ENCODE measurements around the gene IL17REL.

The IL17REL gene

DNA sequence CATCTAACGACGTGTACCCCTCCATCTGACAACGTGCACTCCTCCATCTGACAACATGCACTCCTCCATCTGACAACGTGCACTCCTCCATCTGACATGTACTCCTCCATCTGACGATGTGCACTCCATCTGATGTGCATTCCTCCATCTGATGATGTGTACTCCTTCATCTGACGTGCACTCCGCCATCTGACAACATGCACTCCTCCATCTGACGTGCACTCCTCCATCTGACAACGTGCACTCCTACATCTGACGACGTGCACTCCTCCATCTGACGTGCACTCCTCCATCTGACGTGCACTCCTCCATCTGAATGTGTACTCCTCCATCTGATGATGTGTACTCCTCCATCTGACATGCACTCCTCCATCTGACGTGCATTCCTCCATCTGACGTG lies 8.0 kb upstream of the IL17REL start:
- no peak for FAIRE-seq

DNA sequence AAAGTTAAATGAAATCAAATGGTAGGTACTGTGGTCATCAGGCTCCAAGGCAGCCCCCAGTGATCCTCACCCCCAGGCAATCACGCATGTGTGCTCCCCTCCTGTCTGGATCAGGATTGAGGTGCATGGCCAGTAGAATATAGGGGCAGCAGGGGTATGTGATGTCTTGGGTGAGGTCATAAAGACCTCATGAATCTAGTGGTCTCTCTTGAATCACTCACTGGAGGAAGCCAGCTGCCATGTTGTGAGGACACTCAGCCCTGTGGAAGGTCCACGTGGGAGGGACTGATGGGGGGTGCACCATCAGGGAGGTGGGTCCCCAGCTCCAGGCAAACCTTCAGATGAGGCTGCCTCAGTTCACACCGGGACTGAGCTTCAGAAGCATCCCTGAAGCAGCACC lies 6.8 kb upstream of the IL17REL start:
- no peak for FAIRE-seq

DNA sequence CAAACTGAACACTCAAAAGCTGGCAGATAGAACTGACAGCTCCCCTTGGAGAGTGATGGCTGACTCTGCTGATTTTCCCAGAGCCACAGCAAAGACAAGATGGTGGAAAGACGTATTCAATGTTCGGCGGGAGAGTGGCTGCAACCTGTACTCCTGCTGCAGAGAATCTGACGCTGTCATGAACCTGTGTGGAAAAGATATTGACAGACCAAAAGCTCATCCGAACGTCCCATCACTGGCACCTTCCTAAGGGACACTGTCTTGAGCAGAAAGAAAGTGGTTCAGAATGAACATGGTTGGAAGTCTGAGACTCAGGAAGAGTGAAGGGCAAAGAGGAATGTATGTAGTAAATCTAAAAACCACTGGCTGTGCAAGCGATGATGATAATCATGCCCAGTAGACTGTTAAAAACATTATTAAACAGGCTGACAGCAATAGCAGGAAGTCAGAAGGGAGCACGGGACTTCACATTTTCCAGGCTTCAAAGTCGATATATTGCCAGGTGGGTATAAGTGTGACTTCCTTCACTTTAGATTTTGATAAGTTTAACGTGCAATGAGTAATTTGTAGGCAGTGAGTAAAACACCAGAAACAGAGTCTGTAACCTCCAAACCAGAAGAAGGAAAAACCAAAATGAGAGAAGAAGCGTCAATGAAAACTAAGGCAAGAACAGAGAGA lies 6.2 kb upstream of the IL17REL start:
- no peak for FAIRE-seq

DNA sequence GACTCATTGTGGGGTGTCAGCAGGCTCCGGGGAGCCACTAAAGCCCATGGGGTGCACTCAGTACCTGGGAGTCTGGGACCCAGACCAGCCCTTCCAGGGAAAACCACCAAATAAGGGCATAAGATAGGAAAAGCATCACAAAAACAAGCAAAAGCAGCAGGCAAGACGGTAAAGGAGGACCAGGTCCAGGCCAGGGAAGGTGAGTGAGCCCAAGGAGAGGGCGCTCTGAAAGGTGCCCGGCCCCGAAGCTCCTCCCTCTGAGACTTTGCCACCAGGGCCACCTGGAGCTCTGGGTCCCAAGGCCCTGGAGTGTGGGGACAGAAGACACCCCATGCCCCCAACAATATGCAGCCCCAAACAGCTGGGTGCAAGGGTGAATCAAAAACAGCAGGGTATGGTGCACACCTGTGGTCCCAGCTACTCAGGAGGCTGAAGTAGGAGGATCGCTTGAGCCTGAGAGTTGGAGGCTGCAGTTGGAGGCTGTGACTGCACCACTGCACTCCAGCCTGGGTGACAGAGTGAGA lies 5.2 kb upstream of the IL17REL start:
- no peak for FAIRE-seq

DNA sequence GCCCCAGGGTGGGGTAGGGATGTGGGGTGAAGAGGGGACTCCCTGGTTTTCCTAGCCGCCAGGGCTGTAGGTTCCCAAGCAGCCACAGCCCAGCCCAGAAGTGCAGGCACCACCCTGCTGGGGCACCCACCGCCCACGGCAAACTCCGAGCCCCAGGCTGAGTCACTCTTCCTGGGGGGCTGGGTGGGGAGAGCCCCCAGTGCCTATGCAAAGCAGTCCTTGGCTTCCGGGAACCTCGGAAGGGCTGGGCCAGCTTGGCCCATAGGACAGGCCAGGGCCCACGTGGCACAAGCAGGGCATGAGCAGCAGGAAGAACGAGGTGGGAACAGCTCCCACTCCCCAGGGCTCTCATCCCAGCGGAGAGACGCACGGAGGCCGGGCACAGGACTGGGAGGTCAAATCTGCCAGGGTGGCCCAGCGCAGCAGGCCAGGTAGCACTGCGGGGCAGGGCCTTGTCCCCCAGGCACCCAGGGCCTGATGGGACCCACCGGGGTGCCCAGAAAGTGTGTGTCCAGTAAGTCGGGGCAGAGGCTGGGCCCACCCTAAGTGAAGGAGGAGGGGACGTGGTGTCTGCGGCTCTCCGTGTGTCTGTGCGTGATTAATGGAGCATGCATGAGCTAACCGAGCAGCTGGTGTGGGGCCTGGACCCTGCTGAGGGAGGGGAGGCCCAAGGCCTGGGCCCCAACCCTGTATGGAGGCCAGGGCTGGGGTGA lies 4.6 kb upstream of the IL17REL start:
- FAIRE-seq: no peak

DNA sequence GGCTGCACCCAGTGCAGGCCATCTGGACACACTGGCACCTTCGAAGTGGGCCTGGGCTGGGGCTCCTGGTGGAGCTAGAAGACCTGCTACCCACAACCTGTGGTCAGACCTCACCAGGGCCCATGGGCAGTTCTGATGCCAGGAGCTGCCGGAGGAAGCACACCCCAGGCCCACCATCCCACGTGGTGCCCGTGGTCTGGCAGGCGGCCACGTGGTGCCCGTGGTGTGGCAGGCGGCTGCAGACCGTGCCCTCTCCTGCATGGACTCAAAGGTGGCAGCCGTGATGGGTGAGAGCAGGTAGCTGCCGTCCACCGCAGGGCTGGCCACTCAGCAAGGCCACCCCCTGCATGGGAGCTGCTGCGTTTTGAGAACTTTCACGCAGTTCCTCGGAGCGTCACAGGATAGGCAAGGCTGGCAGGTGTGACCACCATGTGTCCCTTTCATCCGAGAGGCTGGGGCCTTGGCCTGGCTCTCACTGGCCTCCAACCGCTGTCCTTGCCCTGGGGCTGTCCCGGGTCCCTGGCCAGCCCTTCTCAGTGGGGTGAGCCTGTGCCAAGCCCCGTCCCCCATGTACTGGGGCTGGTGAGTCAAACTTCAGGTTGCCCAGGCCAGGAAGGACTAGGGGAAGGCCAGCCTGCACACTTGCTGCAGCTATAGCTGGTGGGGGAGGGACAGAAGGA lies 3.9 kb upstream of the IL17REL start:
- no peak for FAIRE-seq

DNA sequence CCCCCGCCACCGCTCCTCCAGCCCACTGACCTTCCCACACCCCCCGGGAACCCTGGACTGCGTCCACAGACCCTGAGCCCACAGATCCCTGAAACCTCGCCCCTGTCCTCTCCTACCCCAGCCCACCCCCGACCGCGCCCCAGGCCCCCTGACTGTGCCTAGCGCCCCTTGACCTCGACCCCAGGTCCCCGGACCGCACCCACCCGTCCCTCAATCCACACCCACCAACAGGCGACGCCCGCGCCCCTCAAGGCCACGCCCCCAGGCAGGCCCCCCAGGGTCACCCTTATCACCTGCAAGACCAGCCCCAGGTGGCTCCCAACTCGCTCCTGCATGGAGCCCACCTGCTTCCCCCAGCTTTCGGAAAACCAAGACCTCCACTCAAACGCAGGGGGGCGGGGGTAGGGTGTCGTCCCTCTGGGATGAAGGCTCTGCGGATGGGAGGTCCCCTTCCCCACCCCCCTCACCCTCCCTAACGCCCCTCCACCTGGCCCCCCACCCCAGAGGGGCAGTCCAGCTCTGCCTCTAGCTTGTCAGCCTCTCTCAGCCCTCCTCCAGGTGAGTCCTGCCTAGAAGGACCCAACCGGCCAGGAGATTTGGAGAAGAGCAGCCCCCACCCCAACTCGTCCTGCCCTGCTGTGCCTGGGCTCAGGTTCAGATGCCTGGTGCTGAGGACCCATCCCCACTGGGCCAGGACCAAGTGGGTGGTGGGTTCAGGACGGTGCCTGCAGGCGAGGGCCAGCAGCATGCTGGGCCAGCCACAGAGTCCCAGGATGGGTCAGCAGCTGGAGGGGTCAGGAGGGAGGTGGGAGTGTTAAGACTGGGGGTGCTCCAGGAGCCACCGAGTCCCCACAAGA lies 3.1 kb upstream of the IL17REL start:
- no peak for FAIRE-seq

DNA sequence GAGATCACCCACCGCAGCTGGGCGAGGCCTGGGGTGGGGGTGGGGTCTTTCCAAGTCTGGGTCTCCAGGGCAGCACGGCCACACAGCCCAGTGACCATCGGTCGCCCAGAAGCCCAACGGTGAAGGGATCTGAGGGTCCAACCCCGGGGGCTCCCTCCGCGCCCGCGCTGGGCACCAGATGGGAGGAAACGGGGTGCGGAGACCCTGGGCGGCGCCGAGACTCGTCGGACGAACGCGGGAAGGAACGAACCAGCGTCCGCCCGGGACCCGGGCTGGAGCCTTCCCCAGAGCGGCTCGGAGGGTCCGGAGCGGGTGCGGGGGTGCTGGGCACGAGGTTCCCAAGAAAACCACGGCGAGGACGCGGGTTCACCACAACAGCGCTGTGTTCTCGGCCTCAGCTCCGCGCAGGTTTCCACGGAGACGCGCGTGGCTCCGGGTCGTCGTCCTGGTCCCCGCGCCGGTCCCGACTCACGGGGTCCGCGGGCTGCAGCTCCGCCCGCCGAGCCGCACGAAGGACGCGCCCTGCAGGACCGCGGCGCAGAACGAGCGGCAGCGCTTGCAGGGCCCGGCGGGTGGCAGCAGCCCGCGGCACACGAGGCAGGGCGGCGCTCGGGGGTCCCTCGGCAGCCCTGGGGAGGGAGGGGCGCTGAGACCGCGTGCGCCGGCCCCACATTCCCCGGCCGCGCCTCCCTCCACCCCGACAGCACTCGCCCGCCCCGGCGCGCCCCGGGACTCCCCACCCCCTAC lies 2.3 kb upstream of the IL17REL start:
- FAIRE-seq: no peak

DNA sequence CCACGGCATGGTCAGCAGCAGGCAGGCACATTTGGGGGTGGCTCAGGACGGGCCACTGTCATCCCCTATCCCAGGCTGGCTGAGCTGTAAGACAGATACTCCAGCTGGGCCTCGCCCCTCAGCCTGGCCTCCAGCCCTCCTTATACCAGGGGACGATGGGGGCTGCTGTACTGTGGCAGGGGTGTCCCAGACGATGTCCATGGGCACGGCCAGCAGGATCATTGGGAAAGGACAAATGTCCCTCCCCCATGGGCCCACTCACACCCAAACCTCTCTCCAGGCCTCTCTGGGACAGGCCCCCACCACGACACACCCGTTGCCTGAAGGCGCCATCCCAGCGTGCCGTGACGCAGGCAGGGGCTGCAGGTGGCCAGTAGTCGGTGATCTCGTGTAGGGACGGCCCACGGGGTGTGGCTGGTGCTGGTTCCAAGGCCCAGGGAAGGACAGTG lies 1.5 kb upstream of the IL17REL start:
- FAIRE-seq: no peak

DNA sequence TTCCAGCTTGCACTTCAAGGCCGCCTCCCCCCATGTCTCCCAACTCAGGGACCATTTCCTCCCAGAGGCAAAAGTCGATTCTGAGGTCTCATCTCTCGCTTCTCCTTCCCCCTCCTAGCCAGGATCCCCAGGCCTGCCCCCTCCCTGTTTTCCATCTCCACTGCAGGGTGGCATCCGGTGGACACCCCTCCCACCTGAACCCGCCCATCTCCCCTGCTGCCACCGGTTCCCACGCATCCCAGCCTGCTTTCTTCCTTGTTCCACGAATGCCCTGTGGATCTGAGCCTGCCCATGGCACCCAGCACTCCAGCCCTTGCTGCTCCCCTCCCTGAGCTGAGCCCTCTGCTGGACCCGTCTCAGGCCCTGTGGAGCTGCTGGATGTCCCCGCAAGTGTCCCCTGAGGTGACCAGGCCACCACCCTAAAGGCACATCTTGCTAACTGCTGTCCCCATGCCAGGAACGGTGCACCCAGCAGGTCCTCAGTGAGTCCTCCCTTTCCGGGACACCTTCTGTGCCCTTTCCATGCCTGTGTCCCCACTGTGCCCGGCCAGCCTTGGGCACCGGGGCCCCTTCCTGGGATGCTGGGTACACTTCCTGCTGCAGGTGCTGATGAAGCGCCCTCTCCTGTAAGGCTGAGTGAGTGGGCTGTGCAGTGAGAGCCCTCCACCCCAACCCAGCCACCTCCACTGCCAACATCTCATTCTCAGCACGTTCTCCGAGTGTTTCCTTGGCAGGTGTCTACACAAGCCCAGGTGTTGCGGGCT lies 936 bp downstream of the IL17REL start:
- no peak for FAIRE-seq

DNA sequence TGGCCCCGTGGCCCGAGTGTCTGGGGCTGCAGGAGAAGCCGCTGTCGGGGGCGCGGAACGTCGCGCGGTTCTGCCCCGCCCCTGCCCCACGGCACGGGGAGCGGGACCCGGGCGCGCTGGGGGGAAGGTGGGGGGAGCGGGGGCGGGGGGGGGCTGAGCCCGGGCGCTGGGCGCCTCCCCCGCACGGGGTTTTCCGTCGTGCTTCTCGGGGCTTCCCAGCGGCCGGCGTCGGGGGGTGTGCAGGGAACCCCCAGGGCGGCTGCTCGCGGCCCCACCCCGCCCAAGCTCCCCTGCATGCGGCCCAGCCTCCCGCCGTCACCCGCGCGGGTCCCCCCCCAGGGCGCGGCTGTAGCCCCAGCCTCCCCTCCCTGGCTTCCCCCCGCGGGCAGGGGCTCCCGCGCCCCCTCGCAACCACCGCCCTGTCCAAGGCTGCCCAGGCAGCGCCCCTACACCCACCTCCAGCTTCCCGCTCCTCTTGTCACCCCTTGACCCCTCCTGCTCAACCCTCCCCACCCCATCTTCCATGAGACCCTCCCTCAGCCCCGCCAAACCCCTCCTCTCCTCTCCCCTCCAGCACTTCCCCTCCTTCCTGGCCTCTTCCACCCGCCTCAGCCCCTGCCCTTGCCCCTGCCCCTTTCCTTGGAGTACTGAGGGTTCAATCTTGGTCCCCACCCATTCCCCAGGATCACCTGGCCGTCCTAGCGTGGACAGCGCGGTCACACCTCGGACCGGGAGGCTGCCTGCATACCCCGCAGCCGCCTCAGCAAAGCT lies 1.7 kb downstream of the IL17REL start:
- FAIRE-seq: no peak

DNA sequence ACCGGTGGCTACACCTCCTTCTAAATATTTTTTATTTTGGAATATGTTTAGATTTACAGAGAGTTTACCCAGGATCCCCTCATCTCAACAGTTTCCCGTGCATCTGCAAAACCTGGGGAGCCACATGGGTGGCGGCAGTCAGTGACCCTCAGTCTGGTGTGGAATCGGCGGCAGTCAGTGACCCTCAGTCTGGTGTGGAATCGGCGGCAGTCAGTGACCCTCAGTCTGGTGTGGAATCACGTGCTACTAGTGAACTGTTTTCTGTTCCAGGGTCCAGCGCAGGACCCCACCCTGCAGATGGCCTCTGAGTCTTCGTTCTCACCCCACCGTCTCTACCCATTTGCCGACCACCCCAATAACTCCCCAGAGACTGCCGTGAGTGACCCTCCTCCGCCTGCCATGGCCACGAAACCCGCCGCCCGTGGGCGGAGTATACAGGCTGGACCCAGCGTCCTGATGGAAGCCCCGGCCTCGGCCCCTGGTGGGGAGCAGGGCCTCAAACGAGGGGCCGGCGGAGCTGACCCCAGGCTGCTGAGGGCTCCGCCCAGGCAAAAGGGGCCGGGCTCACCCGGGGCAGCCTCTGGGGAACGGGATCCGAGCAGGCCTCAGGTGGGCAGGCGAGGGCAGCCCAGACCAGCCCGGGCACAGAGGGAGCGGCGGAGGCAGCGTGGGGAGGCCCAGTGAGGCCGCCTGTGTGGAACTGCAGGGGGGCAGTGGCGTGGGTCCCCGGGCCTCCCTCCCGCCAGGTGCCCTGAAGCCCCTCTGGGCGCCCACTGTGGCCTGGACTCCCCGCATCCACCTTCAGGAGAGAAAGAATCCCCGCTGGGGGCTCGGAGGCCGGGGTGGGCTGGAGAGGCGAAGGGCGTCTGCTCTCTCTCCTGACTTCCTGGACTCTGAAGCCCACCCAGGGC lies 2.5 kb downstream of the IL17REL start:
- no peak for FAIRE-seq

DNA sequence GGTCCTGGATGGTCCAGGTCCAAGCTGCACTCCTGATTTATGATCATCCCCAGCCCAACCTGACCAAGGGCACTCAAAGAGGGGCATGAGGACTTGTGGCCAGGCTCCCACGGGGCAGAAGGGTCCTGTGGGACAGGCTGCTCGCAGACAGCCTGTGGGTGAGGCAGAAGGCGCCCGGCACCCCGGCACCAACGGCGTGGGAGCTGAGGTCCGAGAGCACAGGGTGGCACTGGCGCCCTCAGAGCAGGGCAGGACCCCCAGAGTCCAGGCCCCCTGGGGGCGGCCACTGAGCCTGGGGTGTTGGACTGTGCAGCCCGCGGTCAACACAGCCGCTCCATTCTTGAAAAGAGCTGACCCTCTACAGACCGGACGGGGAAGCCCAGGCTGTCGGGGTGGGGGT lies 3.3 kb downstream of the IL17REL start:
- FAIRE-seq: no peak

DNA sequence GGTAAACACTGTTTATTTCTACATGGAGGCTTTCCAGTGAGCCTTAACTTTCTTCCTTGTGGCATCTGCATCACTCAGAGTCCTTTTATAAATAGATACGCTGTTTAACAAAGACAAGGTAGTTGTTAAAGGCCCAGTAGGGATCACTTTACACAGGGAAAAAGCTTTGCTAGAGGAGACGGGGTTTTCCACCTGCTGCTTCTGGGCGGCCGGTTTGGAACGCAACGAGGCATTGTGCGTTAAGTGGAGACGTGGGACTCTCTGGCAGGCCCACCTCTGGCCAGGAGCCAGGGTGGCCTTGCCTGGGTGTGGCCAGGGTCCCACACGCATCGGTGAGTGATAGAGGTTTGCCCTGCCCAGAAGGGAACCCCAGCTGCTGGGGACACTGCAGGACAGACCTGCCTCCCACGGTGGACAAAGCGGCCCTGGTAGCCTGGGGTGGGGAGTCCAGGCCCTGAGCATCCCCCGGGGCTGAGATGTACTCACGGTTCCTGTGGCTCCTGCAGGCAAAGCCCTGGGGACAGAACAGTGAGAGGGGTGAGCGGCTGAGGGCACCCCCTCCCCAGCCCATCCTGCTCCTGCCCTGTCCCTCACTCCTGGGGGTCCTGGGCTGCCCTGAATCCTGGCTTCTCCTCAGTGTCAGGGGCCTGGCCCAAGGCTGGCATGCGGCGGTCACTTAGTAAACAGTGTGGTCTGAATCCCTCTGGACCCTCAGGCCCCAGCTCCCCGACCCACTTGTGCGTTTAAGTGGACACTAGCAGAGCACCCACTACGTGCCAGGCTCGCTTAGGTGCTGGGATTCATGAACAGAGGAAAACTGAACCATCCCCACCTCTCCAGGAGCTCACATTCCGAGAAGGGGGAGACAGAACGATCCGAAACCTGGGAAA lies 4.2 kb downstream of the IL17REL start:
- FAIRE-seq: no peak

DNA sequence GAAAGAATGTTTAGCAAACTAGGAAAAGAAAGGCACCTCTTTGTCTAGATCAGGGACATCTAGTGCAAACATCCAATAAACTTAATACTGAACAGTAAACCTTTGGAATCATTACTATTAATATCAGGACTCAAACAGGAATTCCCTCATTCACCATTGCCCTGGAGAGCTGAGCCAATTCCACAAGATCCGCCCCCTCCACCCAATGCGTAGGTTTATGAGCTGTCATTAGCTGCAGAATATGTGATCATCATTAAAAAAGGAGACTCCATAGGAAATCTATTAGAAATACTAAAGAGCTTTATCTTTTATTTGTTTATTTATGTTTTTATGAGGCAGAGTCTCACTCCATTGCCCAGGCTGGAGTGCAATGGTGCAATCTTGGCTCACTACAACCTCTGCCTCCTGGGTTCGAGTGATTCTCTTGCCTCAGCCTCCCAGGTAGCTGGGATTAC lies 5.5 kb downstream of the IL17REL start:
- FAIRE-seq: no peak

DNA sequence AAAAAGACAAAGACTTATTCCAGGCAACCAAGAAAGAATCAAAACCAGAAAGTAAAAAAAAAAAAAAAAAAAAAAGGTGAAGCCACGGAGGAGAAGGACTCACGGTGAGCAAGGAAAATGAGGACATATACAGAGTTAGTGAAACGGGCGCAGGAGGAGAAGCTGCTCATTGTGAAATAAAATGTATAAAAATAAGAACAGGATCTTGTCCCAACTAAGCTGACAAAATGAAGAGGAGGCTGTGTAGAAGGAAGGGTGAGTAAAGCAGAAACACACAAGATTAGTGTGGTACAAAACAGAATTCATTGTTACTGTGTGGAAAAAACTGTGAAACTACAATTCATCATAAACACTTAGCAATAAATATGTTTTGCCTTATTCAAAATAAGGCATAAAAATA lies 7.6 kb downstream of the IL17REL start:
- no peak for FAIRE-seq

DNA sequence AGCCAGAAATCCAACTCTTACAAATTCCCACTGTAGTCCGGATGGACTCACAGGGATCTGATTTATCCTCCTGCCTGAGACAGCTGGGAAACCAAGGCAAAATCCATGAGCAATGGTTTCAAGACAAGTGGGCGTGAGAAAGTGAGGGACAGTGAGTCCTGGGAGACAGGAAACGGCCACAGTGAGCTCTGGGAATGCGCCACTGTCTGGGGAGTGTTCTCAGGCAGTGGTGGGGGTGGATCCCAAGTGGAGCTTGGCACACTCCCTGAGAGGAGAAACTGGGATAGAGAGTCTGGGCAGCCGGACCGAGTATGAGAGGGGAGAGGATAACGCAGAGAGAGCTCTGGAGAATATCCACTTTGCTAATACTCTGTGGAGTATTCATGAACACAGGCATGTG lies 9.8 kb downstream of the IL17REL start:
- no peak for FAIRE-seq
